A549 (cell line): Measurements from ENCODE around the gene AAK1. TPM values are rescaled to one million over a fixed set of nuclear protein-coding genes. Genes with fewer than 3 reads are reported as not detected.

Experiments
- ATAC-seq, 2 experiments: fragments of 200-7000 bp in 1 of 2; fragments of >200 bp in 1 of 2; cut with Nextera tagmentation in 1 of 2; cut with Tn5 transposase in 1 of 2; 3 replicates each; pipeline versions ENCODE4 v1.8.0 to v1.9.1; 2018 to 2020; ENCODE audit warnings: mild to moderate bottlenecking in 1 of 2, moderate library complexity in 1 of 2
- CTCF ChIA-PET: fragments of 300-600 bp; sonication (Branson Sonifier 250); formaldehyde crosslinking; extraction: SDS; loops from one replicate; lab custom pipeline; 2021; ENCODE audit warnings: antibody characterized with exemption, inconsistent platforms; lab: Yijun Ruan, JAX
- POLR2A ChIA-PET: fragments of 350-600 bp; formaldehyde crosslinking; extraction: SDS; loops from one replicate; lab custom pipeline; 2021; ENCODE audit warnings: antibody characterized with exemption, inconsistent platforms; lab: Yijun Ruan, JAX
- DNase-seq, 2 experiments: peaks; one replicate each; pipeline versions ENCODE4 v3.0.0 to v3.0.0-alpha.2; 2011 to 2016; ENCODE audit warnings: low read depth in 1 of 2, low spot score in 1 of 2
- FAIRE-seq: peaks from 2 replicates; lab custom pipeline; 2011; peaks lifted over from hg19 to GRCh38; lab: Jason Lieb, UNC
- H3K27ac ChIP-seq, 2 experiments: fragments of >200 bp; sonication (Bioruptor Twin); formaldehyde crosslinking; 3 replicates each; pipeline ENCODE4 v1.5.1; 2016 to 2017
- H3K4me1 ChIP-seq: fragments of >200 bp; sonication (Bioruptor Twin); formaldehyde crosslinking; 3 replicates; pipeline ENCODE4 v1.6.1; 2016
- H3K4me2 ChIP-seq: fragments of >200 bp; sonication (Bioruptor Twin); formaldehyde crosslinking; 3 replicates; pipeline ENCODE4 v1.6.1; 2016
- H3K4me3 ChIP-seq: fragments of >200 bp; sonication (Bioruptor Twin); formaldehyde crosslinking; 3 replicates; pipeline ENCODE4 v1.5.1; 2016
- H3K9me3 ChIP-seq: fragments of >200 bp; sonication (Bioruptor Twin); formaldehyde crosslinking; 3 replicates; pipeline ENCODE4 v1.6.1; 2016
- BHLHE40 ChIP-seq: IDR thresholded peaks from 2 replicates; pipeline ENCODE4 v1.6.1; 2012; ENCODE audit warnings: low read depth, low read length, inconsistent platforms
- CEBPB ChIP-seq, 2 experiments: fragments of >200 bp in 1 of 2; sonication (Bioruptor Twin) in 1 of 2; formaldehyde crosslinking in 1 of 2; IDR thresholded peaks; 2 replicates each; pipeline ENCODE4 v1.6.1; 2012 to 2016
- CHD2 ChIP-seq: fragments of 150-350 bp; IDR thresholded peaks from 2 replicates; pipeline ENCODE4 v1.6.1; 2014; ENCODE audit warnings: low read length; ENCODE audit not compliant: partially characterized antibody
- EHF ChIP-seq: fragments of 250-450 bp; sonication (Bioruptor Pico); IDR thresholded peaks from 2 replicates; pipeline ENCODE4 v1.5.0; 2020; ENCODE audit warnings: mild to moderate bottlenecking
- EHMT2 ChIP-seq: fragments of 200-600 bp; sonication (generic); IDR thresholded peaks from 2 replicates; pipeline ENCODE4 v1.6.1; 2016; ENCODE audit warnings: antibody characterized with exemption, low read depth, mild to moderate bottlenecking, moderate library complexity
- ESRRA ChIP-seq: fragments of 150-350 bp; IDR thresholded peaks from 2 replicates; pipeline ENCODE4 v1.6.1; 2014; ENCODE audit warnings: mild to moderate bottlenecking, low read length, borderline replicate concordance
- FOSL2 ChIP-seq, 2 experiments: fragments of 450-650 bp in 1 of 2; fragments of >200 bp in 1 of 2; sonication (Bioruptor Twin) in 1 of 2; formaldehyde crosslinking; IDR thresholded peaks; 2 replicates each; pipeline versions ENCODE4 v1.5.0 to v1.6.1; 2016 to 2020; ENCODE audit warnings: mild to moderate bottlenecking in 1 of 2, moderate library complexity in 1 of 2
- HDAC2 ChIP-seq: fragments of 200-600 bp; sonication (generic); IDR thresholded peaks from 2 replicates; pipeline ENCODE4 v1.6.1; 2016
- HEYL ChIP-seq: fragments of 250-450 bp; sonication (Bioruptor Pico); IDR thresholded peaks from 2 replicates; pipeline ENCODE4 v1.8.0; 2021; ENCODE audit warnings: mild to moderate bottlenecking, moderate library complexity
- HOXA7 ChIP-seq: fragments of 250-450 bp; sonication (Bioruptor Pico); IDR thresholded peaks from 2 replicates; pipeline ENCODE4 v1.5.0; 2020; ENCODE audit warnings: mild to moderate bottlenecking, moderate library complexity
- HOXB5 ChIP-seq: fragments of 250-450 bp; sonication (Bioruptor Pico); IDR thresholded peaks from 2 replicates; pipeline ENCODE4 v1.5.0; 2020; ENCODE audit warnings: mild to moderate bottlenecking, moderate library complexity
- JUN ChIP-seq, 2 experiments: fragments of >200 bp; sonication (Bioruptor Twin); formaldehyde crosslinking; IDR thresholded peaks; 2 replicates in 1 of 2; 3 replicates in 1 of 2; pipeline ENCODE4 v1.6.1; 2016 to 2017
- JUNB ChIP-seq: fragments of >200 bp; sonication (Bioruptor Twin); formaldehyde crosslinking; IDR thresholded peaks from 2 replicates; pipeline ENCODE4 v1.6.1; 2016
- KDM5A ChIP-seq: fragments of 200-600 bp; sonication (generic); IDR thresholded peaks from 2 replicates; pipeline ENCODE4 v1.6.1; 2016; ENCODE audit warnings: antibody characterized with exemption, mild to moderate bottlenecking
- MAFK ChIP-seq: fragments of 450-650 bp; IDR thresholded peaks from 2 replicates; pipeline ENCODE4 v1.6.1; 2014; ENCODE audit not compliant: partially characterized antibody
- NPAS2 ChIP-seq: fragments of 250-450 bp; sonication (Bioruptor Pico); IDR thresholded peaks from 2 replicates; pipeline ENCODE4 v1.8.0; 2022; ENCODE audit warnings: mild to moderate bottlenecking, moderate library complexity, borderline replicate concordance
- NR3C1 ChIP-seq: fragments of >200 bp; sonication (Bioruptor Twin); formaldehyde crosslinking; IDR thresholded peaks from 3 replicates; pipeline ENCODE4 v1.6.1; 2017
- POLR2A ChIP-seq: IDR thresholded peaks from 2 replicates; pipeline ENCODE4 v1.6.1; 2012; ENCODE audit warnings: mild to moderate bottlenecking, low read length
- RAD21 ChIP-seq, 2 experiments: fragments of >200 bp in 1 of 2; sonication (Bioruptor Twin) in 1 of 2; formaldehyde crosslinking in 1 of 2; IDR thresholded peaks in 1 of 2; conservative IDR thresholded peaks in 1 of 2; 2 replicates in 1 of 2; 3 replicates in 1 of 2; pipeline ENCODE4 v1.6.1; 2012 to 2018; ENCODE audit warnings: inconsistent platforms in 1 of 2
- RARB ChIP-seq: fragments of 250-450 bp; sonication (Bioruptor Pico); IDR thresholded peaks from 2 replicates; pipeline ENCODE4 v1.8.0; 2021; ENCODE audit warnings: mild to moderate bottlenecking, moderate library complexity
- RCOR1 ChIP-seq: fragments of 150-350 bp; IDR thresholded peaks from 2 replicates; pipeline ENCODE4 v1.6.1; 2014; ENCODE audit warnings: antibody characterized with exemption, low read length, low read depth
- RNF2 ChIP-seq: fragments of 200-600 bp; sonication (generic); IDR thresholded peaks from 2 replicates; pipeline ENCODE4 v1.6.1; 2016; ENCODE audit warnings: low read depth, mild to moderate bottlenecking, antibody characterized with exemption, moderate library complexity, borderline replicate concordance
- SMC3 ChIP-seq: fragments of >200 bp; sonication (Bioruptor Twin); formaldehyde crosslinking; IDR thresholded peaks from 3 replicates; pipeline ENCODE4 v1.6.1; 2018; ENCODE audit warnings: inconsistent platforms
- TP53 ChIP-seq: fragments of 250-450 bp; sonication (Bioruptor Pico); IDR thresholded peaks from 2 replicates; pipeline ENCODE4 v1.5.0; 2021; ENCODE audit warnings: mild to moderate bottlenecking, moderate library complexity
- WGBS: methylation state at CpG from one replicate; pipeline ENCODE4 v1.1.6; 2017; ENCODE audit errors: missing lambda C conversion rate; 5-methylcytosine and 5-hydroxymethylcytosine counted together
- polyA plus RNA-seq, 4 experiments: library from polyadenylated mRNA; depleted of rRNA in 3 of 4; stranded (reverse); fragments of >200 nt; fragmentation: RNase III in 1 of 4; extraction: RNeasy Plus Mini Kit Qiagen cat#74134 plus additional on column Dnase treatment in 1 of 4; gene quantifications; 2 replicates in 3 of 4; 3 replicates in 1 of 4; pipeline ENCODE4 v1.2.3, GENCODE V29; 2011 to 2017
- TF ChIP-seq, protein P1 (sequence below): fragments of 250-450 bp; sonication (Bioruptor Pico); IDR thresholded peaks from 2 replicates; pipeline ENCODE4 v1.5.0; 2020; ENCODE audit warnings: low read depth, mild to moderate bottlenecking, moderate library complexity
- TF ChIP-seq, protein P2 (sequence below): fragments of >200 bp; sonication (Bioruptor Twin); formaldehyde crosslinking; IDR thresholded peaks from 2 replicates; pipeline ENCODE4 v1.6.1; 2016
- TF ChIP-seq, protein P3 (sequence below): fragments of 150-350 bp; IDR thresholded peaks from 2 replicates; pipeline ENCODE4 v1.6.1; 2014; ENCODE audit warnings: low read depth, mild to moderate bottlenecking, low read length
- TF ChIP-seq, protein P4 (sequence below): IDR thresholded peaks from 2 replicates; pipeline ENCODE4 v1.6.1; 2012; ENCODE audit warnings: low read depth, borderline replicate concordance
- TF ChIP-seq, protein P5 (sequence below): fragments of >200 bp; sonication (Bioruptor Twin); formaldehyde crosslinking; IDR thresholded peaks from 3 replicates; pipeline ENCODE4 v1.6.1; 2016
- TF ChIP-seq, protein P6 (sequence below): IDR thresholded peaks from 2 replicates; pipeline ENCODE4 v1.6.1; 2012

AAK1 gene
- polyA plus RNA-seq, 2 of the 4 experiments (the other 2 are of a cell fraction) = 15.9 to 25.7 TPM

DNA sequence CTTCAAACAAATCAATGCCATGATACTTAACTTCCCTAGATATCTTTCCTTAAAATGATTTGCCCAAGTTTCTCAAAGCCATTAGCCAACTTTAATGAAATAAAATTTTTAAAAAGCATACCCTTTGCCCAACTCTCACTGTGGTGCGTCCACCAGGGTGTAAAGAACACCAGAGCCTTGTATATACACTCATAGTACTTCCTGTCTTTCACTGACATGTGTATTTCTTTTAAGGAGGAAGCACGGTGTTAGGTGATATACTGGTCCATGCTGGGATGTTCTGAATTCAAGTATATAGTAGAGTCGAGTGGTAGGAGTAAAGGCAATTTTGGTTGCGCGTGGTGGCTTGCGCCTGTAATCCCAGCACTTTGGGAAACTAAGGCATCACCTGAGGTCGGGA, 22.7 kb downstream of the AAK1 start:
- CTCF ChIA-PET = interaction anchor here (0.8 to 1.2 kb wide), 4 partner anchors 13 to 94 kb away, joined by 3 read pairs; no protein-coding TSS in a partner anchor
- no peak for ATAC-seq

DNA sequence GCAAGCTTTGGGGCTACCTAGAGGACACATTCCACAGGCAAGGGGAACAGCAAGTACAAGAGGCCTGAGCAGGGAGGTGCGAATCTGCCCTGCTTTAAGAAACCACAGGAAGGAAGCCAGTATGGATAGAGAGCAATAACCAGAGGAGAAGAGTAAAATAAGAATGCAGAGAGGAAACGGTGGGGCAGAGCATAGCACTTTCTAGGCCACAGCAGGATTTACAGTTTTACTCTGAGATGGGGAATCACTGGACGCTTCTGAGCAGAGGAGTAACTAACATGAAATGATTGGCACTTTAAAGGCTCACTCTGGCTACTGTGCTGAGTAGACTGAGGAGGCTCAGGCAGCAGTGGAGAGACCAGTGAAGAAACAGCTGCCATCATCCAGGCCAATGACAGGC, 23.8 kb downstream of the AAK1 start:
- no peak for ATAC-seq
- CTCF ChIA-PET = interaction anchor here (1.0 kb wide), 1 partner anchor 47 kb away, joined by 3 read pairs; no protein-coding TSS in a partner anchor

More for the DNA sequence above, 22.7 kb downstream of the AAK1 start:
- H3K27ac ChIP-seq = no peak overlapping the region
- no peak for FAIRE-seq
- TF ChIP-seq EHF (CRISPR knock-in tag) (no peak), JUN (IDR thresholded peaks at IDR 0.05) (no peak), RAD21 (conservative IDR thresholded peaks at IDR 0.05 in 1 of 2, IDR thresholded peaks at IDR 0.05 in 1 of 2) (no peak), HEYL (CRISPR knock-in tag) (no peak), HOXB5 (CRISPR knock-in tag) (no peak), RARB (CRISPR knock-in tag) (no peak), HDAC2 (no peak), POLR2A (no peak), MAFK (no peak), NPAS2 (CRISPR knock-in tag) (no peak), BHLHE40 (no peak), FOSL2 (IDR thresholded peaks at IDR 0.05) (no peak), FOSL2 (CRISPR knock-in tag; IDR thresholded peaks at IDR 0.05) (no peak)
- TF ChIP-seq, protein P1, sequence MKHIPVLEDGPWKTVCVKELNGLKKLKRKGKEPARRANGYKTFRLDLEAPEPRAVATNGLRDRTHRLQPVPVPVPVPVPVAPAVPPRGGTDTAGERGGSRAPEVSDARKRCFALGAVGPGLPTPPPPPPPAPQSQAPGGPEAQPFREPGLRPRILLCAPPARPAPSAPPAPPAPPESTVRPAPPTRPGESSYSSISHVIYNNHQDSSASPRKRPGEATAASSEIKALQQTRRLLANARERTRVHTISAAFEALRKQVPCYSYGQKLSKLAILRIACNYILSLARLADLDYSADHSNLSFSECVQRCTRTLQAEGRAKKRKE (CRISPR knock-in tag) = no peak
- TF ChIP-seq, protein P2, sequence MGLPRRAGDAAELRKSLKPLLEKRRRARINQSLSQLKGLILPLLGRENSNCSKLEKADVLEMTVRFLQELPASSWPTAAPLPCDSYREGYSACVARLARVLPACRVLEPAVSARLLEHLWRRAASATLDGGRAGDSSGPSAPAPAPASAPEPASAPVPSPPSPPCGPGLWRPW = no peak
- TF ChIP-seq, protein P3, sequence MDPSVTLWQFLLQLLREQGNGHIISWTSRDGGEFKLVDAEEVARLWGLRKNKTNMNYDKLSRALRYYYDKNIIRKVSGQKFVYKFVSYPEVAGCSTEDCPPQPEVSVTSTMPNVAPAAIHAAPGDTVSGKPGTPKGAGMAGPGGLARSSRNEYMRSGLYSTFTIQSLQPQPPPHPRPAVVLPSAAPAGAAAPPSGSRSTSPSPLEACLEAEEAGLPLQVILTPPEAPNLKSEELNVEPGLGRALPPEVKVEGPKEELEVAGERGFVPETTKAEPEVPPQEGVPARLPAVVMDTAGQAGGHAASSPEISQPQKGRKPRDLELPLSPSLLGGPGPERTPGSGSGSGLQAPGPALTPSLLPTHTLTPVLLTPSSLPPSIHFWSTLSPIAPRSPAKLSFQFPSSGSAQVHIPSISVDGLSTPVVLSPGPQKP = no peak
- TF ChIP-seq, all 56 proteins: peak for 0
- DNase-seq = no peak
- POLR2A ChIA-PET = no interaction called here
- Histone ChIP-seq H3K4me3 (no peak overlapping the region), H3K4me2 (no peak overlapping the region), H3K9me3 (no peaks in the 10 kb centered on the region), H3K4me1 (peaks cover 27% of the 10 kb centered on the region)
- 94% methylated on average over 7 of the region's 7 CpGs for WGBS

DNA sequence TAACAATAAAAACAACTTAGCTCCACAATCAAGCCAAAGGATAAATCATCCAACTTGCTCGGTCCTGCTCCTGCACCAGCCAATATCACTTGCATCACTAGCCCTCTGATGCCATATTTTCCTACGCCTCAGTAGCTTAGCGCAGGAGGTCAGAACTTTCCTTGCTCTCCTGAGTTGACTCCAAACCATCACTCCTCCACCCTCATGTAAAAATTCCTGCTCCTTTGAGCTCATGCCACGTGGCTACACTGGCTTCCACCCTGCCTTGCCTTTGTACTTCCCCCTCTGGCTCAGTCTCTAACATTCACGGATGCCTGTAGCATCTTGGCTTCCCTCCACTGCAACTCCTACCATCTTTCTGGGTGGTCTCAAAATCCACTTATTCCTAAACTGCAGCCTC, 25.2 kb downstream of the AAK1 start:
- DNase-seq (no peak), FAIRE-seq (no peak), ATAC-seq (no peak)
- Histone ChIP-seq H3K4me3 (no peak overlapping the region), H3K27ac (no peak overlapping the region), H3K4me1 (peaks cover 19% of the 10 kb centered on the region), H3K4me2 (no peak overlapping the region), H3K9me3 (no peaks in the 10 kb centered on the region)
- WGBS = 83% methylated on average over 5 of the region's 5 CpGs
- CTCF ChIA-PET = interaction anchor here (0.6 to 1.1 kb wide), 3 partner anchors 33 to 453 kb away, joined by 3 to 4 read pairs (median 3); no protein-coding TSS in a partner anchor
- POLR2A ChIA-PET = no interaction called here
- TF ChIP-seq KDM5A = no peak
- TF ChIP-seq HOXA7 (CRISPR knock-in tag) = no peak
- TF ChIP-seq CHD2 = no peak
- TF ChIP-seq NR3C1 = no peak
- no peak for TF ChIP-seq RAD21 (conservative IDR thresholded peaks at IDR 0.05 in 1 of 2, IDR thresholded peaks at IDR 0.05 in 1 of 2)
- TF ChIP-seq, protein P4, sequence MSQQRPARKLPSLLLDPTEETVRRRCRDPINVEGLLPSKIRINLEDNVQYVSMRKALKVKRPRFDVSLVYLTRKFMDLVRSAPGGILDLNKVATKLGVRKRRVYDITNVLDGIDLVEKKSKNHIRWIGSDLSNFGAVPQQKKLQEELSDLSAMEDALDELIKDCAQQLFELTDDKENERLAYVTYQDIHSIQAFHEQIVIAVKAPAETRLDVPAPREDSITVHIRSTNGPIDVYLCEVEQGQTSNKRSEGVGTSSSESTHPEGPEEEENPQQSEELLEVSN = no peak
- TF ChIP-seq RCOR1 = no peak
- no peak for TF ChIP-seq SMC3
- no peak for TF ChIP-seq CEBPB (IDR thresholded peaks at IDR 0.05)
- TF ChIP-seq, protein P5, sequence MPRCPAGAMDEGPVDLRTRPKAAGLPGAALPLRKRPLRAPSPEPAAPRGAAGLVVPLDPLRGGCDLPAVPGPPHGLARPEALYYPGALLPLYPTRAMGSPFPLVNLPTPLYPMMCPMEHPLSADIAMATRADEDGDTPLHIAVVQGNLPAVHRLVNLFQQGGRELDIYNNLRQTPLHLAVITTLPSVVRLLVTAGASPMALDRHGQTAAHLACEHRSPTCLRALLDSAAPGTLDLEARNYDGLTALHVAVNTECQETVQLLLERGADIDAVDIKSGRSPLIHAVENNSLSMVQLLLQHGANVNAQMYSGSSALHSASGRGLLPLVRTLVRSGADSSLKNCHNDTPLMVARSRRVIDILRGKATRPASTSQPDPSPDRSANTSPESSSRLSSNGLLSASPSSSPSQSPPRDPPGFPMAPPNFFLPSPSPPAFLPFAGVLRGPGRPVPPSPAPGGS = no peak
- TF ChIP-seq RARB (CRISPR knock-in tag) = no peak
- TF ChIP-seq, protein P1 (CRISPR knock-in tag) = no peak
- no peak for TF ChIP-seq TP53 (CRISPR knock-in tag)
- TF ChIP-seq EHMT2 = no peak
- TF ChIP-seq BHLHE40 = no peak
- no peak for TF ChIP-seq JUNB

More for the DNA sequence above, 23.8 kb downstream of the AAK1 start:
- Histone ChIP-seq H3K27ac (no peak overlapping the region), H3K4me2 (no peak overlapping the region), H3K4me1 (peaks cover 24% of the 10 kb centered on the region), H3K4me3 (no peak overlapping the region), H3K9me3 (no peaks in the 10 kb centered on the region)
- WGBS = 92% methylated on average over 3 of the region's 3 CpGs
- DNase-seq (no peak), FAIRE-seq (no peak)
- POLR2A ChIA-PET = no interaction called here
- TF ChIP-seq ESRRA (no peak), RNF2 (no peak), HOXA7 (CRISPR knock-in tag) (no peak), EHF (CRISPR knock-in tag) (no peak)
- TF ChIP-seq, protein P6, sequence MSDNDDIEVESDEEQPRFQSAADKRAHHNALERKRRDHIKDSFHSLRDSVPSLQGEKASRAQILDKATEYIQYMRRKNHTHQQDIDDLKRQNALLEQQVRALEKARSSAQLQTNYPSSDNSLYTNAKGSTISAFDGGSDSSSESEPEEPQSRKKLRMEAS = no peak
